ENCODE data around the gene TMEM87A. TPM values are rescaled to one million over a fixed set of nuclear protein-coding genes. Genes with fewer than 3 reads are reported as not detected.
"Not testable (repeated sequence)": the region's sequence is repeated elsewhere in the genome, so short reads cannot be mapped to it uniquely, and the experiment has no call there.

Gene TMEM87A
- total RNA-seq, 2 donors from 2014 or later, result 40.6 to 42.5 TPM

DNA sequence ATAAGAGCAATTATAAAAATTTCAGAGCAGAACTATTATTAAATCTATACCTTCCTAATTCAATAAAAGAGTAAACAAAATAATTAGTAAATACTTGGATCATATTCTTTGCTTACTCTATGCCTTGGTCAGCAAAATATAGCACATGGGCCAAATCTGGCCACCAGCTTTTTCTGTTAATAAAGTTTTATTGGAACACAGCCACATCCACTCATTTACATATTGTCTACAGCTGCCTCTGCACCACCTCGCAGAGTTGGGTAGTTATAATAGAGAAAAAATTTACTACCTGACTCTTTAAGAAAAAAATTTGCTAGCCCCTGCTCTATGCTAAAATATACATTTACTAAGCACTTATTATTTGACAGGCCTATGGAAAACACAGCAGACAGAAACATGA is 32.4 kb downstream of the TMEM87A start:
- Mint-ChIP-seq H3K36me3 (ENCODE audit: insufficient read depth in 2 of 2) (peaks cover 7 to 18% of the 10 kb centered on the region in 2 donors), H3K9me3 (no peaks in the 10 kb centered on the region), H3K27ac (no peak overlapping the region), H3K4me1 (ENCODE audit: low read depth) (peaks cover 8% of the 10 kb centered on the region), H3K4me3 (no peak overlapping the region), H3K27me3 (ENCODE audit: low read depth) (no peaks in the 10 kb centered on the region)
- ATAC-seq (replicated peaks in 1 of 2) (no peak), DNase-seq (no peak)

DNA sequence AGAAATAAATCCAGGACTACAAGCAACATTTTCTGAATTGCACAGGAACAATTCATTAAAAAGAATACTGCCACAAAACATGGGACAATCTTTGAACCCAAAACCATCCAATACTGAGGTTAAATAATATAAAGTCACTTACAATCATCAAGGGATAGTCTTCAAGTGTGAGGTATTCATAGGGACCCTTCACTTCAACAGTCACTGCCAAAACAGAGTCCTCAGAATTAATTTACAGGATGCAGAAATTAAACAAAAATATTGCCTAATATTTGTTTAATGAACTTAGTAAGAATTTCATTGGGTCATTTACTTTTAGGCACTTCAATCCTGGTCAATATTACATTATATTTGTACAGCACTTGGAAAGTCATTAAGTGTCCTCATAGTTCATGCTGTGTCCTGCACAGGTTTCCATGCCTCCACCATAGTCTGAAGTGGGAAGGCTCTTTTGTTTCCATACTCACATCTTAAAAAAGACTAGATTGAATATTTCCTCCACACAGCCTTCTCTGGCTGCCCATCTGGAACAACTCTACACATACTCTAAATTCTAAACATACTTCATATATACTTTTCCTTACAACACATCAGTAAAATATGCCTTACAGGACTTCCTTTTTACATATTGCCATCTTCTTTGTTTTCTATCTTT is 33.6 kb downstream of the TMEM87A start:
- Mint-ChIP-seq H3K36me3 (ENCODE audit: insufficient read depth in 2 of 2) (peaks cover 9 to 18% of the 10 kb centered on the region in 2 donors), H3K4me3 (no peak overlapping the region), H3K9me3 (no peaks in the 10 kb centered on the region), H3K4me1 (ENCODE audit: low read depth) (peaks cover 8% of the 10 kb centered on the region), H3K27me3 (ENCODE audit: low read depth) (no peaks in the 10 kb centered on the region), H3K27ac (peak overlapping the region; percentile 20)
- DNase-seq, result no peak
- ATAC-seq (replicated peaks in 1 of 2), result no peak

DNA sequence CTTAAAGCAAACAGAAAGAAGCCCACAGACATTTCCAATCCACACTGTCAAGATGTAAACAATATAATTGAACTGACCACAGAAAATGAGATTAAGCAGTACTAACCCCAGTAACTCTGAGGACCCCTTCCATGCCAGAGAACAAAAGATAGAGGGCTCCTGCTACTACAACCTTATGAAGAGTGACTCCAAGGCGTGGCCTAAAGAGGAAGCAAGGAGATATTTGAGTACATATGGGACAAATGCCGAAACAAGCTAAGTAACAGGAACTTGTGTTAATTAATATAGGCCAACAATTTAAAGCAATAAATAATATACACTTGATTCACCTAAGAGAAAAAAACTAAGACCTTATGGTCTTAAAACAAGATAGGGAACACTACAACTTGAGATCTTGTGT is 40.1 kb downstream of the TMEM87A start:
- no peaks in the 10 kb centered on the region for H3K4me1 Mint-ChIP-seq (ENCODE audit: low read depth)
- DNase-seq (no peak), ATAC-seq (replicated peaks in 1 of 2) (no peak)
- H3K4me3 Mint-ChIP-seq, result no peak overlapping the region
- H3K9me3 Mint-ChIP-seq, result no peaks in the 10 kb centered on the region
- no peaks in the 10 kb centered on the region for H3K27me3 Mint-ChIP-seq (ENCODE audit: low read depth)
- H3K27ac Mint-ChIP-seq, result no peak overlapping the region
- peaks cover 4 to 10% of the 10 kb centered on the region in 2 donors for H3K36me3 Mint-ChIP-seq (ENCODE audit: insufficient read depth in 2 of 2)

DNA sequence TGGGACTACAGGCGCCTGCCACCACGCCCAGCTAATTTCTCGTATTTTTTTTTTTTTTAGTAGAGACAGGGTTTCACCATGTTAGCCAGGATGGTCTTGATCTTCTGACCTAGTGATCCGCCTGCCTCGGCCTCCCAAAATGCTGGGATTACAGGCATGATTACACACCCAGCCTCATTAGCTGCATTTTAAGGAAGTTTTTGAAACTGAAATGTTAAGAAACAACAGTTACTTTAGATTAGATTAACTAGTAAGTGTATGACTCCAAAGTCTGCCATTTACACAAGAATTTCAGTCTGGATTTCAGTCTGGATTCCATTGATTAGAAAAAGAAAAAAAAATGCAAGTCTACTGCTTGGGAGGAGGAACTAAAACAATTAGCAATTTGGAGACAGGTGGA is 40.6 kb downstream of the TMEM87A start:
- no peak for ATAC-seq (replicated peaks in 1 of 2)
- Mint-ChIP-seq H3K36me3 (ENCODE audit: insufficient read depth in 2 of 2) (peaks cover 4 to 10% of the 10 kb centered on the region in 2 donors), H3K27ac (peak overlapping the region; percentile 61), H3K4me3 (no peak overlapping the region), H3K4me1 (ENCODE audit: low read depth) (no peaks in the 10 kb centered on the region), H3K27me3 (ENCODE audit: low read depth) (no peaks in the 10 kb centered on the region), H3K9me3 (no peaks in the 10 kb centered on the region)
- DNase-seq, result no peak

DNA sequence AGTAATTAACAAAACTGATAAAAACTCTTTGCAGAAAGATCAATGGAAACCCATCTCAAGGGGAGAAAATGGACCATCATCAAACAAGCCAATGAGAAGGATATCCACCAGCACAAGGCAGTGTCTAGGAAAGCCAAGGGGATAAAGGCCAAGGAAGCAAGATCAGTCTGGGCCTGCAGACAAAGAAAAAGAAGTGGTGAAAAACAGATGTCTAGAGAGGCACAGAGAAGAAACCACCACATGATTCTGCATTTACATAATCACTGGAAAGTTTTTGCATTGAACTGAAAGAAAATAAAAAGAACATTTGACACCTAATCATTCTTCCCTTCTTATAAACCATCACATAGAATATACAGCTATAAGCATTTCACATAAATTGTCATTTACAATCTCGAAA is 42.1 kb downstream of the TMEM87A start:
- no peak overlapping the region for H3K4me3 Mint-ChIP-seq
- peaks cover 6 to 8% of the 10 kb centered on the region in 2 donors for H3K36me3 Mint-ChIP-seq (ENCODE audit: insufficient read depth in 2 of 2)
- H3K27me3 Mint-ChIP-seq (ENCODE audit: low read depth), result no peaks in the 10 kb centered on the region
- ATAC-seq (replicated peaks in 1 of 2) (no peak), DNase-seq (no peak)
- no peaks in the 10 kb centered on the region for H3K4me1 Mint-ChIP-seq (ENCODE audit: low read depth)
- no peak overlapping the region for H3K27ac Mint-ChIP-seq
- H3K9me3 Mint-ChIP-seq, result no peaks in the 10 kb centered on the region

DNA sequence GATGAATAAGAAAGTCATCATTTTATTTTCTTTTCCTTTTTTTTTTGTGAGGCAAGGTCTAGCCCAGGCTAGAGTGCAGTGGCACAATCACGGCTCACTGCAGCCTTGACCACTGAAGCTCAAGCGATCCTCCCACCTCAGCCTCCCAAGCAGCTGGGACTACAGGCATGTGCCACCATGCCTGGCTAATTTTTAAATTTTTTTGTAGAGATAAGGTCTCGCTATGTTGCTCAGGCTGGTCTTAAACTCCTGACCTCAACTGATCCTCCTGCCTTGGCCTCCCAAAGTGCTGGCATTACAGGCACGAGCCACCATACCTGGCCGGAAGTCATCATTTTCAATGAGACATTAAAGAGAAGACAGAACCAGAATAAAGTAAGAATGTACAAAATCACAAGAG is 44.3 kb downstream of the TMEM87A start:
- not testable (repeated sequence) for DNase-seq; H3K4me1 Mint-ChIP-seq (ENCODE audit: low read depth); H3K27me3 Mint-ChIP-seq (ENCODE audit: low read depth); ATAC-seq (replicated peaks in 1 of 2); H3K27ac Mint-ChIP-seq; H3K4me3 Mint-ChIP-seq; H3K9me3 Mint-ChIP-seq
- H3K36me3 Mint-ChIP-seq (ENCODE audit: insufficient read depth in 2 of 2), result peaks cover 3 to 11% of the 10 kb centered on the region in 2 donors

DNA sequence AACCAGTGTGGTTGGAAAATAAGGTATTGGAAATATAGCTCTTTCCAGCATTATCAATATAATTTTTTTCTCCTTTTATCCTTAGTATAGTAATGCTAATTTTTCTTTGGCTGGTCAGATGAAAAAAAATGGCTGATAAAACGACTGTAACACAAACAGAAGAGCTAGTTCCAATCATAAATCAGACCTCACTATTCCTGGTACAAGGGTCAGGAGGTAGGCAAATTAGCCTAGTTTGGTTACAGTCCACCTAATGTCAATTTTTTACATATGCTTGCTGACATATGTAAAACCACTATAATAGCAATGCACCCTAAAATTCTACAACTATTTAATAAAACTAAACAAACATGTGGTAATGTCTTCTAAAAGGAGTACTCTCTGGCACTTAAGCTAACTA is 45.2 kb downstream of the TMEM87A start:
- DNase-seq, result no peak
- H3K4me3 Mint-ChIP-seq, result no peak overlapping the region
- H3K9me3 Mint-ChIP-seq, result no peaks in the 10 kb centered on the region
- no peak for ATAC-seq (replicated peaks in 1 of 2)
- no peaks in the 10 kb centered on the region for H3K27me3 Mint-ChIP-seq (ENCODE audit: low read depth)
- no peaks in the 10 kb centered on the region for H3K4me1 Mint-ChIP-seq (ENCODE audit: low read depth)
- H3K36me3 Mint-ChIP-seq (ENCODE audit: insufficient read depth in 2 of 2), result peaks cover 3 to 11% of the 10 kb centered on the region in 2 donors
- no peak overlapping the region for H3K27ac Mint-ChIP-seq

DNA sequence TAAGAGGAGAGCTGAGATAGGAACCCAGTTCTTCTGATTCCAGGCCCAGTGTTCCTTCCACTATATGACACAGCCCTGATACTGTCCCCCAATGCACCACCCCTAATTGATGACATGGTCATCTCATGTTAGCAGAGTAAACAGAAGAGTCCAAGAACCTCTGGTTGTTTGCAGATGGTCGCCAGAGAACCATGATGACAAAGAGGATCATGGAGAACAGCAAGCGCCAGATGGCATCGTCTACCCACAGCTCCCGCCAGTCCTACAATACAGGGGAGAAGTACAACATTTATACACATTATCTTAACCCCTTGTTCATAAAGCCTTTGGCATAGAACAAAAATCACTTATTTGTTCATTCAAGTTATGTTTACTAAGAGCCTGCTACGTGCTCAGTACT is 46.6 kb downstream of the TMEM87A start:
- Mint-ChIP-seq H3K27me3 (ENCODE audit: low read depth) (no peaks in the 10 kb centered on the region), H3K4me3 (no peak overlapping the region), H3K4me1 (ENCODE audit: low read depth) (no peaks in the 10 kb centered on the region), H3K9me3 (no peaks in the 10 kb centered on the region), H3K27ac (no peak overlapping the region), H3K36me3 (ENCODE audit: insufficient read depth in 2 of 2) (peaks cover 3 to 11% of the 10 kb centered on the region in 2 donors)
- ATAC-seq (replicated peaks in 1 of 2) (no peak), DNase-seq (no peak)

DNA sequence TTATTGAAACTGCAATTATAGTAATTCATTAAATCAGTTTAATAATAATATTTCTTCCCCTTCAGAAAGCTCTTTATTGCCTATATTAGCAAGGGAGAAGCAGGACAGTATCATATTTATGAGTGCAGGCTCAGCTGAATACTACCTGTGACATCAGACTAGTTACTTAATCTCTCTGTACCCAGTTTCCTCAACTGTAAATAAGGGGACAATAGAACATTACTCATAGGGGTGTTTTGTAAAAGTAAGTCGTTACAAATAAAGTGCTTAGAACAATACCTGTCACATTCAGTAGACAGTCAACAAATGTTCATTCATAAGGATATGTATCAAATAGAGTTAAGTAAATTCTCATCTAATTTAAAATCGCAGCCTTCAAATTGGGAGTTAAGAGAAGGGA is 53.0 kb downstream of the TMEM87A start:
- Mint-ChIP-seq H3K4me1 (ENCODE audit: low read depth) (peaks cover 15% of the 10 kb centered on the region), H3K27me3 (ENCODE audit: low read depth) (no peaks in the 10 kb centered on the region), H3K36me3 (ENCODE audit: insufficient read depth in 2 of 2) (peaks cover 2 to 15% of the 10 kb centered on the region in 2 donors), H3K27ac (no peak overlapping the region), H3K9me3 (no peaks in the 10 kb centered on the region), H3K4me3 (no peak overlapping the region)
- no peak for DNase-seq
- ATAC-seq (replicated peaks in 1 of 2), result no peak

DNA sequence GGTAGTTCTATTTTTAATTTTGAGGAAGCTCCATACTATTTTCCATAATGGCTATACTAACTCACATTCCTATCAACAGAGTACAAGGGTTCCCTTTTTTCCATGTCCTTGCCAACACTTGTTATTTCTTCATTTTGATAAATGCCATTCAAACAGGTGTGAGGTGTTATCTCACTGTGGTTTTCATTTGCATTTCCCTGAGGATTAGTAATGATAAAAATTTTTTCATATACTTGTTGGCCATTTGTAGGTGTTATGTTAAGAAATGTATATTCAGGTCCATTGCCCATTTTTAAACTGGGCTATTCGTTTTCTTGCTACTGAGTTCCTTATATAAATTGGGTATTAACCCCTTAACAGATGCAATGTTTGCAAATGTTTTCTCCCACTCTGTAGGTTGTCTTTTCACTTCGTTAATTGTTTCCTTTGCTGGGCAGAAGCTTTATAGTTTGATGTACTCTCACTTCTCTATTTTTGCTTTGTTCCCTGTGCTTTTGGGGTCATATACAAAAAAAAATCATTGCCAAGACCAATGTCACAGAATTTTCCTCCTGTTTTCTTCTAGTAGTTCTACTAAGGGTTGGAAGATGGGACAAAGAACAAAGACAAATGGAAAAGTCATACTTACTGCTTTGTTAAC is 54.2 kb downstream of the TMEM87A start:
- Mint-ChIP-seq H3K27me3 (ENCODE audit: low read depth) (no peaks in the 10 kb centered on the region), H3K36me3 (ENCODE audit: insufficient read depth in 2 of 2) (peaks cover 2 to 11% of the 10 kb centered on the region in 2 donors), H3K9me3 (no peaks in the 10 kb centered on the region), H3K27ac (peak overlapping the region; percentile 82), H3K4me1 (ENCODE audit: low read depth) (peaks cover 24% of the 10 kb centered on the region), H3K4me3 (no peak overlapping the region)
- no peak for ATAC-seq (replicated peaks in 1 of 2)
- DNase-seq, result no peak

DNA sequence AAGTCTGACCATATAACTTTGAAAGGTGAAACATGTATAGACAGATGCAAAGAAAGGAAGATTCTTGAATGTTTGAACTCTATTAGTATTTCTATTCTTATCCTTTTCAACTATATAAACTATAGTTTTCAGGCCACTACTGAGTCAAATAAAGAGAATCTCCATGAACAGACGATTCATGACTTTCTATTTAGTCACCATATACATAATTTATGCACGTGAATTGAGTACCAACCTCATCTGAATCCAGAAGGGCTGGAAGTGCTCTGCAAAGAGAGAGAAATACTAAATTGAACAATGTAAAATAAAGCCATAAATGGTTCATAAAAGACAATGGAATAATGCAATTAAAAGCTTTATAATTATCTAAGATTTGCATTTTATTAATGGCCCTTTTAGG is 55.7 kb downstream of the TMEM87A start:
- H3K27me3 Mint-ChIP-seq (ENCODE audit: low read depth), result no peaks in the 10 kb centered on the region
- ATAC-seq (replicated peaks in 1 of 2), result no peak
- peaks cover 25% of the 10 kb centered on the region for H3K4me1 Mint-ChIP-seq (ENCODE audit: low read depth)
- H3K4me3 Mint-ChIP-seq, result no peak overlapping the region
- no peak for DNase-seq
- H3K36me3 Mint-ChIP-seq (ENCODE audit: insufficient read depth in 2 of 2), result peaks cover 2 to 11% of the 10 kb centered on the region in 2 donors
- no peaks in the 10 kb centered on the region for H3K9me3 Mint-ChIP-seq
- no peak overlapping the region for H3K27ac Mint-ChIP-seq

DNA sequence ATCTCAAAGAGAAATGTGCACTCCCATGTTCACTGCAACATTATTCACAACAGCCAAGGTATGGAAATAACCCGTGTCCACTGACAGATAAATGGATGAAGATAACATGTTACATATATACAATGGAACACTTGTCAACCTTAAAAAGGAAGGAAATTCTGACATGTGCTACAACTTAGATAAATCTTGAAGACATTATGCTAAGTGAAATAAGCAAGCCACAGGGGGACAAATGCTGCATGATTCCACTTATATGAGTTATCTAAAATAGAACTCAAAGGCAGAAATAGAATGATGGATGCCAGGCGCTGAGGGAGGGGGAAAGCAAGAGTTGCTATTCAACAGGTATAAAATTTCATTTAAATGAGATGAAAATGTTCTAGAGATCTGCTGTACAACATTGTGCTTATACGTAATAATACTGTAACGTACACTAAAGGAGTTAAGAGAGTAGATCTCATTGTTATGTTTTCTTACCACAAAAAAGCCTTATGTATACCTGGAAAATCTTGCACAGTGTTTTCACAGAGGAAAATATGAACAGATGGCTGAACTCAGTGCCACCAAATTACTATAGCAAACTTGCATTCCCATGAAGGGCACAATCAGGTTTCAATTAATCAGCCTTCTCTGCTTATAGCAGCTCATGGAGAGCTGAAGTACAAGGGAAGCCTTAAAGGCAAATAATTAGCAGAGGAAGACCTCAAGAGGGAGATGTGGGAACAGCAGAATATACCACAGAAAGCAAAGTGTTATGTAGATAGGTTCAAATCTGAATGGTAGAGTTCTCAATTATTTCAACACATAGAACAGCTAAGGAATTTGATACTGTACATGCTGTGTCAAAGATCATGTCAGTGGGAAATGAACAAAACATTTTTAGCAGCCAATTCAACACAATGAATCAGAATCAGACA is 57.1 kb downstream of the TMEM87A start:
- ATAC-seq (replicated peaks in 1 of 2), result peak in 1 of 2 donors; percentile 19

DNA sequence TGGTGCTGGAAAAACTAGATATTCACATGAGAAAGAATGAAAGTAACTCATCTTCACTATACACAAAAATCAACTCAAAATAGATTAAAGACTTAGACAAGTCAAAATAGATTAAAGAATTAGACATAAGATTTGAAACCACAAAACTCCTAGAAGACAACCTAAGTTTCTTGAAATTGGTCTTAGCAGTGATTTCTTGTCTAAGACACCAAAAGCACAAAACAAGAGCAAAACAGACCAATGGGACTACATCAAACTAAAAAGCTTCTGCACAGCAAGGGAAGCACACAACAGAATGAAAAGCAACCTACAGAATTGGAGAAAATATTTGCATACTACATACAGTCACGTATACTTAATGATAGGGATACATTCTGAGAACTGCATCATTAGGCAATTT is 58.6 kb downstream of the TMEM87A start:
- Mint-ChIP-seq H3K36me3 (ENCODE audit: insufficient read depth in 2 of 2) (peaks cover 2 to 15% of the 10 kb centered on the region in 2 donors), H3K9me3 (no peaks in the 10 kb centered on the region), H3K4me3 (peak overlapping the region in 1 of 2 donors; percentile 25), H3K27me3 (ENCODE audit: low read depth) (no peaks in the 10 kb centered on the region), H3K27ac (peak overlapping the region; percentile 21), H3K4me1 (ENCODE audit: low read depth) (peaks cover 25% of the 10 kb centered on the region)
- DNase-seq (no peak), ATAC-seq (replicated peaks in 1 of 2) (no peak)

More for the DNA sequence above, 57.1 kb downstream of the TMEM87A start:
- Mint-ChIP-seq H3K27ac (peak overlapping the region; percentile 61), H3K36me3 (ENCODE audit: insufficient read depth in 2 of 2) (peaks cover 2 to 14% of the 10 kb centered on the region in 2 donors), H3K4me3 (no peak overlapping the region), H3K9me3 (no peaks in the 10 kb centered on the region), H3K27me3 (ENCODE audit: low read depth) (no peaks in the 10 kb centered on the region), H3K4me1 (ENCODE audit: low read depth) (peaks cover 25% of the 10 kb centered on the region)
- DNase-seq, result no peak
